Mesenchymal stem cell (in vitro differentiated cells and primary cell): ENCODE data around the gene SLC35F1.

Experiments used
- DNase-seq: peaks from one replicate; pipeline ENCODE4 v3.0.0-alpha.2; 2013
- H2AFZ ChIP-seq: one replicate; pipeline ENCODE4 v1.6.1; 2013; ENCODE audit warnings: low read depth, mild to moderate bottlenecking, control low read depth, inconsistent platforms, low read length, moderate library complexity
- H2AK5ac ChIP-seq: 2 replicates; pipeline ENCODE4 v1.6.1; 2013; ENCODE audit warnings: low read length, moderate library complexity, mild to moderate bottlenecking, inconsistent platforms; ENCODE audit not compliant: severe bottlenecking
- H2BK120ac ChIP-seq: one replicate; pipeline ENCODE4 v1.6.1; 2013; ENCODE audit warnings: low read depth, mild to moderate bottlenecking, inconsistent platforms, low read length, moderate library complexity
- H2BK12ac ChIP-seq, 2 experiments: one replicate each; pipeline ENCODE4 v1.6.1; 2013; ENCODE audit warnings: inconsistent platforms in 2 of 2, low read length in 2 of 2, mild to moderate bottlenecking in 2 of 2, moderate library complexity in 2 of 2, control low read depth in 1 of 2
- H2BK15ac ChIP-seq: one replicate; pipeline ENCODE4 v1.6.1; 2013; ENCODE audit warnings: mild to moderate bottlenecking, low read depth, inconsistent platforms; ENCODE audit not compliant: poor library complexity, severe bottlenecking
- H2BK5ac ChIP-seq: 2 replicates; pipeline ENCODE4 v1.6.1; 2013; ENCODE audit warnings: low read depth, mild to moderate bottlenecking, low read length, control low read depth, inconsistent platforms; ENCODE audit not compliant: poor library complexity, severe bottlenecking
- H3K14ac ChIP-seq, 2 experiments: one replicate each; pipeline ENCODE4 v1.6.1; 2013; ENCODE audit warnings: inconsistent platforms in 2 of 2, low read length in 2 of 2, control low read depth in 1 of 2, mild to moderate bottlenecking in 1 of 2, moderate library complexity in 1 of 2
- H3K18ac ChIP-seq, 2 experiments: one replicate each; pipeline ENCODE4 v1.6.1; 2013; ENCODE audit warnings: inconsistent platforms in 2 of 2, low read length in 2 of 2, control low read depth in 1 of 2, low read depth in 1 of 2, mild to moderate bottlenecking in 1 of 2
- H3K23ac ChIP-seq, 2 experiments: one replicate each; pipeline ENCODE4 v1.6.1; 2013; ENCODE audit warnings: inconsistent platforms in 2 of 2, low read length in 2 of 2, mild to moderate bottlenecking in 2 of 2, moderate library complexity in 2 of 2, control low read depth in 1 of 2
- H3K27ac ChIP-seq: 2 replicates; pipeline ENCODE4 v1.5.1; 2013; ENCODE audit warnings: mild to moderate bottlenecking, moderate library complexity, low read length, control low read depth, inconsistent platforms; ENCODE audit not compliant: poor library complexity, severe bottlenecking
- H3K27me3 ChIP-seq, 2 experiments: 2 replicates each; pipeline versions ENCODE4 v1.6.1 to v1.7.0; 2013; ENCODE audit warnings: low read length in 2 of 2, mild to moderate bottlenecking in 2 of 2, moderate library complexity in 2 of 2, control low read depth in 1 of 2, inconsistent platforms in 1 of 2; ENCODE audit not compliant: control insufficient read depth in 1 of 2, insufficient read depth in 1 of 2
- H3K36me3 ChIP-seq, 2 experiments: 2 replicates each; pipeline versions ENCODE4 v1.6.1 to v1.7.0; 2013; ENCODE audit warnings: low read length in 2 of 2, control low read depth in 1 of 2, inconsistent platforms in 1 of 2, low read depth in 1 of 2, mild to moderate bottlenecking in 1 of 2; ENCODE audit not compliant: insufficient read depth in 2 of 2, control insufficient read depth in 1 of 2
- H3K4ac ChIP-seq, 2 experiments: one replicate each; pipeline ENCODE4 v1.6.1; 2013; ENCODE audit warnings: inconsistent platforms in 2 of 2, low read length in 2 of 2, mild to moderate bottlenecking in 2 of 2, moderate library complexity in 2 of 2, control low read depth in 1 of 2, low read depth in 1 of 2
- H3K4me1 ChIP-seq: 2 replicates; pipeline ENCODE4 v1.6.1; 2013; ENCODE audit warnings: low read depth, low read length, control low read depth; ENCODE audit not compliant: control insufficient read depth, insufficient read depth
- H3K4me2 ChIP-seq: 2 replicates; pipeline ENCODE4 v1.6.1; 2013; ENCODE audit warnings: low read length, mild to moderate bottlenecking, inconsistent platforms; ENCODE audit not compliant: poor library complexity, severe bottlenecking
- H3K4me3 ChIP-seq, 2 experiments: 2 replicates each; pipeline versions ENCODE4 v1.5.1 to v1.7.0; 2013; ENCODE audit warnings: low read length in 2 of 2, mild to moderate bottlenecking in 2 of 2, control low read depth in 1 of 2, low read depth in 1 of 2; ENCODE audit not compliant: insufficient read depth in 1 of 2
- H3K79me1 ChIP-seq: replicated peaks from 2 replicates; pipeline ENCODE4 v1.6.1; 2013; ENCODE audit warnings: mild to moderate bottlenecking, control low read depth, low read length, inconsistent platforms; ENCODE audit not compliant: poor library complexity, severe bottlenecking
- H3K9ac ChIP-seq: 2 replicates; pipeline ENCODE4 v1.7.0; 2013; ENCODE audit warnings: mild to moderate bottlenecking, low read length, moderate library complexity
- H3K9me3 ChIP-seq: 2 replicates; pipeline ENCODE4 v1.7.0; 2013; ENCODE audit warnings: mild to moderate bottlenecking, low read length; ENCODE audit not compliant: control insufficient read depth
- H4K8ac ChIP-seq: one replicate; pipeline ENCODE4 v1.6.1; 2013; ENCODE audit warnings: inconsistent platforms, mild to moderate bottlenecking, low read length, moderate library complexity
- H4K91ac ChIP-seq: one replicate; pipeline ENCODE4 v1.6.1; 2013; ENCODE audit warnings: mild to moderate bottlenecking, low read length, inconsistent platforms
- WGBS: methylation state at CpG from one replicate; pipeline ENCODE4 v1.1.7; 2013; ENCODE audit warnings: mixed read lengths; 5-methylcytosine and 5-hydroxymethylcytosine counted together

SLC35F1 gene

GRCh38 chr6:118207947-118208346 lies 300.9 kb downstream of the SLC35F1 start:
- H2AK5ac ChIP-seq: no peak overlapping the region
- H3K4me1 ChIP-seq: no peaks in the 10 kb centered on the region
- H3K14ac ChIP-seq: peak overlapping the region in 1 of 2 experiments; percentile 92
- H3K4ac ChIP-seq: no peak overlapping the region
- DNase-seq: no peak
- H3K18ac ChIP-seq: no peak overlapping the region
- no peak overlapping the region for H3K4me3 ChIP-seq
- H3K27ac ChIP-seq: no peak overlapping the region
- H3K23ac ChIP-seq: peak overlapping the region in 1 of 2 experiments; percentile 46
- no peaks in the 10 kb centered on the region for H3K9me3 ChIP-seq
- H3K79me1 ChIP-seq: no peaks in the 10 kb centered on the region
- H4K91ac ChIP-seq: peak overlapping the region; percentile 58
- no peak overlapping the region for H2AFZ ChIP-seq
- no peak overlapping the region for H2BK15ac ChIP-seq
- 94% methylated on average over 9 of the region's 10 CpGs for WGBS
- no peak overlapping the region for H2BK5ac ChIP-seq
- H2BK120ac ChIP-seq: no peak overlapping the region
- H3K36me3 ChIP-seq: no peaks in the 10 kb centered on the region
- H2BK12ac ChIP-seq: no peak overlapping the region
- no peak overlapping the region for H4K8ac ChIP-seq
- no peaks in the 10 kb centered on the region for H3K27me3 ChIP-seq
- no peak overlapping the region for H3K9ac ChIP-seq
- H3K4me2 ChIP-seq: no peak overlapping the region

DNA sequence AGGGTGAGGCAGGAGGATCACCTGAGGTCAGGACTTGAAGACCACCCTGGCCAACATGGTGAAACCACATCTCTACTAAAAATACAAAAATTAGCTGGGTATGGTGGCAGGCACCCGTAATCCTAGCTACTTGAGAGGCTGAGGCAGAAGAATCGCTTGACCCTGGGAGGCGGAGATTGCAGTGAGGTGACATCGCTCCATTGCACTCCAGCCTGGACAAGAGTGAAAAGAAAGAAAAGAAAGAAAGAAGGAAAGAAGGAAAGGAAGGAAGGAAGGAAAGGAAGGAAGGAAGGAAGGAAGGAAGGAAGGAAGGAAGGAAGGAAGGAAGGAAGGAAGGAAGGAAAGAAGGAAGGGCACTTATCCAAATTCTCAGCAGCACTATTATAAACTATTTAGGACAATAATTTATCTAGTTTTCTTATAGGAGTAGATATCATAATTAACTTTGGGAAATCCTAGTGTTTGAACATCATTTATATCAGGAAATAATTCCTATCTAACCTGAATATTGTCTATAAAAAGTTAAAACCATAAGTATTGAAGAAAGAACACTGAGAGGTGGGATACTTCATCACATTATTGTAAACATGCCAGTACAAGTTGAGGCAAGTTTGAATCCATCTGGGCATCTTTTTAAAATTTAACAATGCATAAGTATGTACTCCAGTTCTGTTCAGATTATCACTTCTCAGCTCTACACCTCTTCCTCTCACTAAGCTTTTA lies 305.5 kb downstream of the SLC35F1 start:
- H3K18ac ChIP-seq: no peak overlapping the region
- H3K9ac ChIP-seq: no peak overlapping the region
- no peak overlapping the region for H3K27ac ChIP-seq
- H3K14ac ChIP-seq: no peak overlapping the region
- H3K4me2 ChIP-seq: no peak overlapping the region
- no peaks in the 10 kb centered on the region for H3K27me3 ChIP-seq
- no peaks in the 10 kb centered on the region for H3K36me3 ChIP-seq
- no peaks in the 10 kb centered on the region for H3K4me1 ChIP-seq
- H2BK15ac ChIP-seq: no peak overlapping the region
- H3K9me3 ChIP-seq: no peaks in the 10 kb centered on the region
- no peak overlapping the region for H3K23ac ChIP-seq
- 96% methylated on average over 4 of the region's 4 CpGs for WGBS
- H2BK120ac ChIP-seq: no peak overlapping the region
- no peak overlapping the region for H2AK5ac ChIP-seq
- no peak overlapping the region for H2BK12ac ChIP-seq
- H2BK5ac ChIP-seq: no peak overlapping the region
- no peak overlapping the region for H3K4me3 ChIP-seq
- H4K91ac ChIP-seq: no peak overlapping the region
- no peak overlapping the region for H4K8ac ChIP-seq
- H2AFZ ChIP-seq: no peak overlapping the region
- no peaks in the 10 kb centered on the region for H3K79me1 ChIP-seq
- no peak for DNase-seq
- no peak overlapping the region for H3K4ac ChIP-seq

DNA sequence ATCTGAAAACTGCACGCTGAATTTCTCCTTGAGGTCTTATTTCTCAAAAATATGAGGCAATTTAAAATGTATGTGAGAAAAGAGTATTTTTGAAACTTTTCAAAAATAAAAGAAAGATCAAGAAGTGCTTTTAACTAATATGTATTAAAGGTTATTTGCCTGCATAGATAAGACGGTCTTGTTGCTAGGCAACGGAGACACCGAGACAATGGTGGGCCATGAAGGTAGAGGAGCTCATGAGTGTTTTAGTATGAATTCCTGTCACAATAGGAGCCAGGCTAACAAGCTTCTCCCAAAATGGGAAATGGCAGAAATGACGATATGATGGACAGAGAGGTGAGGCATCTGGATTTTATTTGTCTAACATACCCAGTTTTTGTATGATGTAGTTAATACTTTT lies 308.2 kb downstream of the SLC35F1 start:
- Histone ChIP-seq H3K4me3 (no peak overlapping the region), H2AK5ac (no peak overlapping the region), H3K79me1 (no peaks in the 10 kb centered on the region), H2BK120ac (no peak overlapping the region), H3K27ac (no peak overlapping the region), H2AFZ (no peak overlapping the region), H3K18ac (no peak overlapping the region), H2BK5ac (no peak overlapping the region), H3K9me3 (no peaks in the 10 kb centered on the region), H2BK15ac (no peak overlapping the region), H4K91ac (no peak overlapping the region), H4K8ac (no peak overlapping the region), H3K27me3 (no peaks in the 10 kb centered on the region), H3K4me2 (no peak overlapping the region), H3K23ac (no peak overlapping the region), H3K4ac (no peak overlapping the region), H3K9ac (no peak overlapping the region), H3K14ac (no peak overlapping the region), H3K36me3 (no peaks in the 10 kb centered on the region), H2BK12ac (no peak overlapping the region), H3K4me1 (no peaks in the 10 kb centered on the region)
- no peak for DNase-seq
- 93% methylated on average over 4 of the region's 5 CpGs for WGBS

DNA sequence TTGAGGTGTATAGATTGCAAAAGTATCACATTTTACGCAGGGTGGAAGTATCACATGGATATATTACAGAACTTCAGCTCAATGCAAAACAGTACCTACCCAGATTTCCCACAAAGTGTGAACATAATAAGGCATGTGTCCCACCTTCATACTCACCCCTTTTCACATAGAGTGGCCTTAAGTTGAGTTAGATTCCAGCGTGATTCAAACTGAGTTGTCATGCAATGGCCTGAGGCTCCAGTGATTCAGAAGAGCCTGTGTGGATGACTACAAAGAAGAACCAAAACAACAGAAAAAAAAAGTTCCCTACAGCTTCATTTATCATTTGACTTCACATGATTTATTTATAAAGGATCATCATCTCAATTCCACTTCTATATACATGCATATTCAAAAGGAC lies 309.7 kb downstream of the SLC35F1 start:
- Histone ChIP-seq H3K4me2 (no peak overlapping the region), H4K91ac (no peak overlapping the region), H3K36me3 (no peaks in the 10 kb centered on the region), H2BK12ac (no peak overlapping the region), H3K27ac (no peak overlapping the region), H2AK5ac (no peak overlapping the region), H3K14ac (no peak overlapping the region), H3K4me3 (no peak overlapping the region), H4K8ac (no peak overlapping the region), H2AFZ (no peak overlapping the region), H3K4ac (no peak overlapping the region), H2BK120ac (no peak overlapping the region), H3K9ac (no peak overlapping the region), H2BK15ac (no peak overlapping the region), H3K79me1 (no peaks in the 10 kb centered on the region), H3K18ac (no peak overlapping the region), H3K9me3 (no peaks in the 10 kb centered on the region), H2BK5ac (no peak overlapping the region), H3K27me3 (no peaks in the 10 kb centered on the region), H3K4me1 (no peaks in the 10 kb centered on the region), H3K23ac (no peak overlapping the region)
- 76% methylated on average over 2 of the region's 2 CpGs for WGBS
- DNase-seq: no peak
